KMS-11 (cell line): Measurements from ENCODE around the gene SRXN1.

Source experiments
- H2AFZ ChIP-seq: fragments of 200-600 bp; sonication (generic); 2 replicates; pipeline ENCODE4 v1.6.1; 2016; ENCODE audit warnings: antibody characterized with exemption, mixed run types, low read depth
- H3K27ac ChIP-seq: fragments of 200-600 bp; sonication (generic); 2 replicates; pipeline ENCODE4 v1.6.1; 2016; ENCODE audit warnings: mild to moderate bottlenecking, mixed run types
- H3K27me3 ChIP-seq: fragments of 200-600 bp; sonication (generic); 2 replicates; pipeline ENCODE4 v1.6.1; 2017; ENCODE audit warnings: mild to moderate bottlenecking, low read depth, mixed run types, moderate library complexity; ENCODE audit not compliant: insufficient read depth
- H3K36me3 ChIP-seq: fragments of 200-600 bp; sonication (generic); 2 replicates; pipeline ENCODE4 v1.6.1; 2017; ENCODE audit warnings: mild to moderate bottlenecking, mixed run types; ENCODE audit not compliant: insufficient read depth
- H3K4me1 ChIP-seq: fragments of 200-600 bp; sonication (generic); 2 replicates; pipeline ENCODE4 v1.6.1; 2016; ENCODE audit warnings: mild to moderate bottlenecking, low read depth, mixed run types; ENCODE audit not compliant: poor library complexity, severe bottlenecking
- H3K4me2 ChIP-seq: fragments of 200-600 bp; sonication (generic); 2 replicates; pipeline ENCODE4 v1.7.0; 2016; ENCODE audit warnings: mild to moderate bottlenecking, mixed run types
- H3K4me3 ChIP-seq: fragments of 200-600 bp; sonication (generic); IDR thresholded peaks from 2 replicates; pipeline ENCODE4 v1.6.1; 2017; ENCODE audit warnings: low read depth, low read length, mixed read lengths; ENCODE audit not compliant: insufficient read depth
- H3K79me2 ChIP-seq: fragments of 200-600 bp; sonication (generic); 2 replicates; pipeline ENCODE4 v1.6.1; 2016; ENCODE audit warnings: low read depth, mixed run types; ENCODE audit not compliant: insufficient read depth
- H3K9ac ChIP-seq: fragments of 200-600 bp; sonication (generic); 2 replicates; pipeline ENCODE4 v1.6.1; 2016; ENCODE audit warnings: mild to moderate bottlenecking, mixed run types
- H4K20me1 ChIP-seq: fragments of 200-600 bp; sonication (generic); 2 replicates; pipeline ENCODE4 v1.6.1; 2016; ENCODE audit warnings: mild to moderate bottlenecking, mixed run types; ENCODE audit not compliant: insufficient read depth
- TF ChIP-seq, protein P1 (sequence below): fragments of 200-600 bp; sonication (generic); conservative IDR thresholded peaks from 2 replicates; pipeline ENCODE4 v1.6.1; 2017; ENCODE audit warnings: low read depth, mild to moderate bottlenecking, antibody characterized with exemption, low read length, moderate library complexity, mixed read lengths

Gene SRXN1

DNA sequence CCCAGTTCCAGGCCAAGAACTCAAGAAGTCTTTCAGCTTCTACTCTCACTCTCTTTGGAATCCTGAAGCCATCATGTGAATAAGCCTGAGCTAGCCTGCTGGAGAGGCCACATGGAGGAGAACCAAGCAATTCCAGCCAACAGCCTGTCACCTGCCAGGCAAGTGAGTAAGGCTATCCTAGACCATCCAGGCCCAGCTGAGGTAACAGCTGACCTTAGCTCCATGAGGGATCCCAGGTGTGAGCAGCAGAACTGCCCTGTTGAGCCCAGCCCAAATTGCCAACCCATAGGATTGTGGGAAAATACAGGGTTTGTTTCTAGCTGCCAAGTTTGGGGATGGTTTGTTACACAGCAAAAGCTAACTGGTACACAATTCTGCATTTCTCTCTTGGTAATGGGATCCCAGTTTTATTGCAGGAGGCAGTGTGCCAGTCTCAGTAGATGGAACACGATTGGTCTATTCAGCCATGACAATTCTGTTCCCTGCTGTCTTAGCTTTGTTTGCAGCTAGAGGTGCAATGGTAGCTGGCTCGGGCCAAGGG lies 5.5 kb downstream of the SRXN1 start:
- TF ChIP-seq, protein P1, sequence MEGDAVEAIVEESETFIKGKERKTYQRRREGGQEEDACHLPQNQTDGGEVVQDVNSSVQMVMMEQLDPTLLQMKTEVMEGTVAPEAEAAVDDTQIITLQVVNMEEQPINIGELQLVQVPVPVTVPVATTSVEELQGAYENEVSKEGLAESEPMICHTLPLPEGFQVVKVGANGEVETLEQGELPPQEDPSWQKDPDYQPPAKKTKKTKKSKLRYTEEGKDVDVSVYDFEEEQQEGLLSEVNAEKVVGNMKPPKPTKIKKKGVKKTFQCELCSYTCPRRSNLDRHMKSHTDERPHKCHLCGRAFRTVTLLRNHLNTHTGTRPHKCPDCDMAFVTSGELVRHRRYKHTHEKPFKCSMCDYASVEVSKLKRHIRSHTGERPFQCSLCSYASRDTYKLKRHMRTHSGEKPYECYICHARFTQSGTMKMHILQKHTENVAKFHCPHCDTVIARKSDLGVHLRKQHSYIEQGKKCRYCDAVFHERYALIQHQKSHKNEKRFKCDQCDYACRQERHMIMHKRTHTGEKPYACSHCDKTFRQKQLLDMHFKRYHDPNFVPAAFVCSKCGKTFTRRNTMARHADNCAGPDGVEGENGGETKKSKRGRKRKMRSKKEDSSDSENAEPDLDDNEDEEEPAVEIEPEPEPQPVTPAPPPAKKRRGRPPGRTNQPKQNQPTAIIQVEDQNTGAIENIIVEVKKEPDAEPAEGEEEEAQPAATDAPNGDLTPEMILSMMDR = no peak
- Histone ChIP-seq H4K20me1 (no peaks in the 10 kb centered on the region), H3K4me1 (peaks cover 16% of the 10 kb centered on the region), H3K27me3 (no peaks in the 10 kb centered on the region), H3K4me3 (no peak overlapping the region), H2AFZ (no peak overlapping the region), H3K9ac (no peak overlapping the region), H3K27ac (no peak overlapping the region), H3K79me2 (peaks cover 20% of the 10 kb centered on the region), H3K4me2 (no peak overlapping the region), H3K36me3 (peaks cover 5% of the 10 kb centered on the region)

DNA sequence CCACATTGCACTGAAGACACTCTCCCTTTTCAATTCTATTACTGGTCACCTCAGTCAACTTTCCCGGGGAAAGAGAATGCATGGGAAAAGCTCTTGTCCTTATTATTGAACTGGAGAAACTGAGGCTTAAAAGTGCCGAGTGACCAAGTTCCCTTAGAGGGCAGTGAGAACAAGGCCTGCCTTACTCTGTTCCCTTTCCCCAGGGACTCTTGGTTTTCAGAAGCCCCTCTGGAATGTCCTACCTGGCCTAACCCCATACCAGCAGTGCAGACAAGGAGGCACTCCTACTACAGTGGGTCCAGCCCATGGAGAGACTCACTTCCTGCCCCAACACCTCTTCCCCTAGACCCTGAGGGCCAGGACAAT lies 6.1 kb downstream of the SRXN1 start:
- H3K27ac ChIP-seq = no peak overlapping the region
- H3K4me1 ChIP-seq = peaks cover 15% of the 10 kb centered on the region
- no peak overlapping the region for H3K4me2 ChIP-seq
- H2AFZ ChIP-seq = no peak overlapping the region
- H3K27me3 ChIP-seq = no peaks in the 10 kb centered on the region
- H3K9ac ChIP-seq = no peak overlapping the region
- H4K20me1 ChIP-seq = no peaks in the 10 kb centered on the region
- H3K79me2 ChIP-seq = peaks cover 13% of the 10 kb centered on the region; the same call in 1 of the 2 replicates
- H3K4me3 ChIP-seq = no peak overlapping the region
- TF ChIP-seq, protein P1 = no peak
- peaks cover 5% of the 10 kb centered on the region for H3K36me3 ChIP-seq

GRCh38 chr20:646107-646867 lies 6.7 kb downstream of the SRXN1 start:
- Histone ChIP-seq H3K27ac (no peak overlapping the region), H3K4me2 (no peak overlapping the region)

GRCh38 chr20:645318-646106 lies 7.5 kb downstream of the SRXN1 start:
- peaks cover 5% of the 10 kb centered on the region for H3K36me3 ChIP-seq
- H3K9ac ChIP-seq = no peak overlapping the region
- H3K4me2 ChIP-seq = no peak overlapping the region
- no peaks in the 10 kb centered on the region for H3K27me3 ChIP-seq
- H3K4me3 ChIP-seq = no peak overlapping the region
- H4K20me1 ChIP-seq = no peaks in the 10 kb centered on the region
- H2AFZ ChIP-seq = no peak overlapping the region
- TF ChIP-seq, protein P1 = peak; percentile 93
- H3K4me1 ChIP-seq = peaks cover 11% of the 10 kb centered on the region
- no peak overlapping the region for H3K27ac ChIP-seq
- peaks cover 1% of the 10 kb centered on the region; the same call in 1 of the 2 replicates for H3K79me2 ChIP-seq

More at GRCh38 chr20:646107-646867, 6.7 kb downstream of the SRXN1 start:
- Histone ChIP-seq H3K4me1 (peaks cover 11% of the 10 kb centered on the region), H3K9ac (no peak overlapping the region), H2AFZ (no peak overlapping the region), H3K4me3 (no peak overlapping the region), H3K36me3 (peaks cover 5% of the 10 kb centered on the region), H3K79me2 (peaks cover 9% of the 10 kb centered on the region; the same call in 1 of the 2 replicates), H4K20me1 (no peaks in the 10 kb centered on the region), H3K27me3 (no peaks in the 10 kb centered on the region)
- TF ChIP-seq, protein P1 = no peak
